Stimulated activated CD4-positive, alpha-beta T cell treated with anti-CD3 and anti-CD28 coated beads, Interleukin-1b, Interleukin-23, amount 100 ng/mL, for 24 hours (primary cell): ENCODE data around the gene XRCC6.
"Not testable (repeated sequence)": the region's sequence is repeated elsewhere in the genome, so short reads cannot be mapped to it uniquely, and the experiment has no call there.

ENCODE experiments used
- DNase-seq, 4 experiments: peaks; one replicate each; pipeline ENCODE4 v3.0.0-alpha.2; 2020; ENCODE audit warnings: low read depth in 4 of 4, low spot score in 1 of 4

The XRCC6 gene

DNA sequence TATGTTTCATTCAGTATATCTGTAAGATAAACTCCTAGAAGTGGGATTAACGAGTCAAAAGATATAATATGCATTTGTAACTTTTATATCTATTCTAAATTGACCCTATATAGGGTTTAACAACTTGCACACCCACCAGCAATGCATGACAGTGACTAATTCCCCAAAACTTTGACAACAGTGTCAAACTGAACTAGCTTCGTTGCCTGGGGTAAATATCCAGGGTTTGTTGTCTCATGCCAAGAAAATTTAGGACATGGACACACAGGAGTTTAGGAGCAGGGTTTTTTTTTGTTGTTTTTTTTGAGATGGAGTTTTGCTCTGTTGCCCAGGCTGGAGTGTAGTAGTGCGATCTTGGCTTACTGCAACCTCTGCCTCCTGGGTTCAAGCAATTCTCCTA is 62.5 kb downstream of the XRCC6 start:
- no peak for DNase-seq

DNA sequence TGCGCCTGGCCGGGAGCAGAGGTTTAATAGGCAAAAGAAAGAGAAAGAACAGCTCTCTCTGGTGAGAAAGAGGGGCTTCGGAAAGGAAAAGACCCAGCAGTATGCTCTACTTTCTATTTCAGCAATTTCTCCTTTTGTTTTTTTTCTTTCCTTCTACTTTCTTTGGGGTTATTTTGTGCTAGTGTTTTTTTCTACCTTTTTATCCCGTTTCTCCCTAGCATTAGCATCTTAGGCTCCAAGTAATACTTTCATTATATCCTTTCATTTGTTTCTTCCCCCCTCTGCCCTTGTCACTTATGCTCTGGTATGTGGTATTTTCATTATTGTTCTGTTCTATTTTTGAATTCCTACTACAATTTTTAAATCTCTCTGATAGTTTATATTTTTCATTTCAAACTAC is 63.1 kb downstream of the XRCC6 start:
- DNase-seq, result no peak

DNA sequence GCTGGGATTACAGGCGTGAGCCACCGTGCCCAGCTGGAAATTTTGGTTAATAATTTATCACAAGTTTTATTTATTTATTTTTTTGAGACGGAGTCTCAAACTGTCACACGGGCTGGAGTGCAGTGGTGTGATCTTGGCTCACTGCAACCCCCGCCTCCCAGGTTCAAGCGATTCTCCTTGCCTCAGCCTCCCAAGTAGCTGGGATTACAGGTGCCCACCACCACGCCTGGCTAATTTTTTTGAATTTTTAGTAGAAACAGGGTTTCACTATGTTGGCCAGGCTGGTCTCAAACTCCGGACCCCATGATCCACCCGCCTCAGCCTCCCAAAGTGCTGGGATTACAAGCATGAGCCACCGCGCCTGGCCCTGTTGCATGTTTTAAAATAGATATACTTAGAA is 65.8 kb downstream of the XRCC6 start:
- DNase-seq, result not testable (repeated sequence)

DNA sequence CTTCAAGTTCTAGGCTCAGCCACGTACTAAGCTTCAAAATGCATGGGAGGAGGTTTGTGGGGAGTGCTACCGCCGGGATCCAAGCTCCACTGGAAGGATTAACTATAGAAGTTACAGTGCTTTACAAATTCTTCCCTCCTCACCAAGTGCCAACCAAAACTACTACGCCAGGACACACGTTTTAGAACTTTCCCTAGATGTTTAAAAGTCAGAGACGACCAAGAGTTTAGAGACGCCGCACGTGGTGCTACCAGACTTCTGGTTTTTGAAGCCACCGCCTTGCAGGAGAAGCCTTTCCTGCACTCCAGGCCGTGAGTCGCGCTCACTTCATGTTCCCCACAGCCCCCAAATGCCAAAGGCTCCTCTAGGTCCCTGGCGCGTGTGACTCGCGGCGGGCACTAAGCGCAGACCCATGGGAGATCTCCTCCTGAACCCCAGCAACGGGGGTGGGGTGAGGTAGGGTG is 66.8 kb downstream of the XRCC6 start:
- DNase-seq, result no peak

DNA sequence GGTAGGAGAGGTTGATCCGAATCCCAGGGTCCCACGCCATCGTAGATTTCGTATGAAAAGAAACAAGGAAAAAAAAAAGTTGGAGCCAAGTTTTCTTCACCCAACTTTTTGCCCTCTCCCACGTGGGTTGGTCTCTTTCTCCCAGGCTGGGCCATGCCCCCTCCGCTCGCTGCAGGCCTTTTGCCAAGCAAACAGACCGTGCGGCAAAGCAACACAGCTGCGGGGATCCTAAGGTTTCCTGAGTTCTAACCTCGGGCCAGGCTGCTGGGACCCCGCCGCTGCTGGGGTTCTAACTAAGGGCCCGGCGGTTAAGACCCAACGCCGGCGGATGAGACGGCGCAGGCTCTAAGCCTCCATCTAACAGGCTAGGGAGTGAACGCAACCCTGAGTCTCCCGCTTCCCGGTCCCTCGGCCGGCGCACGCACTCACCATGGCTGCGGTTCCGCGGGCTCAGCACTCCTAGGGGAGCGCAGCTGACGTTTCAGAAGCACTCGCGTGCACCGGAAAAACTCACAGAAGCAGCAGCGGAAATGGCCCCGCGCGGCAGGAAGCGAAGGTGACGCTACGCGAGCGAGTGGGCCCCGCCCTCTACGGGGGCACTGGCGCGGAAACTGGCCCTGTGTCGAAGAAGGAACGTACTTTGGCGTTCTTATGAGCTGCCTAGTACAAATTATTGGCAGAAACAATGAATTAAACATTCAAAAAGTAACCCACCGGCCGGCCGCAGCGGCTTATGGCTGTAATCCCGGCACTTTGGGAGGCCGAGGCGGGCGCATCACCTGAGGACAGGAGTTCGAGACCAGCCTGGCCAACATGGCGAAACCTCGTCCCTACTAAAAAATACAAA is 67.5 kb downstream of the XRCC6 start, which contains the start of gene SNU13:
Gene SNU13, minus strand, starts transcription at position 503 of the 847 bp plus-strand sequence. Its CDS starts 71 bp downstream, at position 432.
- peak; percentile 77 to 92 (median 86) for DNase-seq

DNA sequence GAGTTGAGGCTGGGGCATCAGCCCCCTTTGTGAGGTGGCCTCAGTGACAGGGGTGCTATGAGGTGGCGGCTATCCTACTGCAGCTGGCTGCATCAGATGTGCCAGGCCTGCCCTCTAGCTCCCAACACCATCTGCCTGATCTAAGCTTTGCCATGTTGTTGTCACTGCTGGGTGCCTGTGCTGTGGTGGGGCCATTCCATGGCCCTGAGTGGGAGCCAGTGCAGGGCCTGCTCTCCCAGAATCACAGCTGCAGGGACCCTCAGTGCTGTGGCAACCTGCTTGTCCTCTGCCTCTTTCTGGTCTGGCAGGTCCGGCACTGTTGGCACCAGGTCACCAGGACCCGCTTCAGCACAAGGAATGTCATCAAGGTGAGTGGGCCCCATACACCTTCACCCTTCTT is 69.4 kb downstream of the XRCC6 start:
- no peak for DNase-seq

DNA sequence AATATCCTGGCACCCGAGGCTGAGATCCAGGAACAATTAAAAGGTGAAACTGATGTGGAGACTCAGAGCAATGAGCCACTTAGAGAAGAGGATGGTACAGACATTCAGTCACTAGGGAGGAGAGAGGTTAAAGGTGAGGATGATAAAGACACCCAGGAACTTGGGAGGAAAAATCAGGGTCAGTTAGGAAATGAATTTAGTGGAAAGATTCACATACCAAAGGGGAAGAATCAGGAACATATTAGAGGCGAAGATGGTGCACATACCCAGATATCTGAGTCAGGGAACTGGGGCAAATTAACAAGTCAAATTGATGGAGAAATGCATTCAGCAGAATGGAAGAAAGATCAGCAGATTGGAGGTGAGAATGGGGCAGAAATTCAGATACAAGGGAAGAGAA is 74.1 kb downstream of the XRCC6 start:
- DNase-seq, result no peak

DNA sequence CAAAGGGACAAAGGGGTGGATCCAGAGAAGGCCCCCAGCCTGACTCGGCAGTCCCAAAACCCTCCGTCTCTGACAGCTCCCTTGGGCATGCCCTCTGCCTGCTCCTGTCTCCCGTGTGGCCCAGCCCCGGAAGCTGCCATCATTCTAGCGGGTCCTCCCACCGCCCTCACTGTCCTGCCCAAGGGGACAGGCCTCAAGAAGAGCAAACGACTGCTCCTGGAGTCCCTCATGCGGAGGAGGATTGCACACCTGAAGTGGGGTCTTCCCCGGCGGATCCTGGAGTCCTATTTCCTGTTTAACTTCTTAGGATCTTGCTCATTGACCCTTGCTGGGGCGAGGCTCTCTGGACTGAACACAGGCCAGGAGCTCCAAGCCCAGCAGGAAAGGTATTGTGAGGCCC is 75.6 kb downstream of the XRCC6 start:
- no peak for DNase-seq

DNA sequence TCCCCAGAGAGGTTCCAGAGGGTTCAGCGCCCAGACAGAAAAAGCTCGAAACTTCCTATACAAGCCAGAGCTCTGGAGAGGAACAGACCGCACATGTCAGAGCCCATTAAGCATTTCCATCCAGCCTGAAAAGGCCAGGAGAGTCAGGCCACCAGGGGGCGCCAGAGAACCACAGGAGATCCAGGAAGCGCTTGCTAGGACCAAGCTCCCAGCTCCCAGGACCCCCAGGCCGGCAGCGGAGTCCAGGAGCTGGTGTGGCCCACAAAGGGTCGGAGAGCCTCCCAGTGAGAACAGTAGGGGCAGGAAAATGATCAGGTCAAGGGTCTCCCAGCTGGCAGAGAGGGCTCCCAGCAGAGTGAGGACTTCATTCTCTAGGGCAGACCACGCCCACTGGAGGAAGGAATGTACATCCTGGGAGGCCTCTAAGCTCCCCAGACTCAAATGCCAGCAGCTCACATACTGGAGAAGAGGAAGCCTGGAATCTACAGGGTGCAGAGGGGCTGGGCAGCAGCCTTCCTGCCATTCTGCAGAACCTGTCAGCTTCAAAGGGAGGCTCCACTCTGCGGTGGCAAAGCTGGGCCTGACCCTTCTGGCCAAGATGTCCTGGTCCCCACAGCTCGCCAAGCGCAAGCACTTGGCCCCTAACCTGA is 76.2 kb downstream of the XRCC6 start:
- peak; percentile 89 to 98 (median 96) for DNase-seq

DNA sequence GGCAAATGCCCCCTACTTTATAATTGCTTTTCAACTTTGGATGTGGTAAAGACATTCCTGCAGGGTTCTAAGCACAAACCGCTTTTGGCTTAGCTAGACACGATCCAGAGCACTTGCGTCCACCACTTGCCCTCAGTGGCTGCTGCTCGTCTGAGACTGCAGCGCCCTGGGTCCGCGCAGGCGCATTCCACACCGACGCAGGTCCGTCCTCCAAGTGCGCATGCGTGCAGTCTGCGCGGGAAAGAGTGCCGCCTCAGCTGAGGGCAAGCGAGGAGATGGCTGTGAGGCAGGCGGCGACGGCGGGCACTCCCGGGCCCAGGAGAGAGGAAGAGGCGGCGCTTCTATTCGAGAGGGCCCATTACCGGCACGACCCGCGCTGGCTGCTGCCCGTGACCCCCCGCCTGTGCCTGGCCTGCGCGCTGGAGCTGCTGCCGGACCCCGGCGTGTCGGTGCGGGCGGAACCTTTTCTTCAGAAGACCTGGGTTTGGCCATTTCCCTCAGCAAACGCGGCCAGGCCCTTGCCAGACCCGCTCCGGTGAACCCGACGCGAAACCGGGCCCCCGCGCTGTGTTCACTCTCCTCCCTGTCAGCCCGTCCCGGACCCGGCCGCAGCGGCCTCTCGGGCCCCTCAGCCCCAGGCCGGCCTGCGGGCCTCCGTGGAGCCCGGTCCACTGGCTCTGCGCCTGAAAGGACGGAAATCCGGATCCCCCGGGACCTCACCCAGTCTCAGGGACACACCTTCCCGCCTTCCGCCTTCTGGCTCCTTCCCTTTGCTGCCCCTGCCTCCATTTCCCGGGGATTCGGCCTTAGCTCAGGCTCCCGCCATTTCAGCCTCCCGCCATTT is 78.4 kb downstream of the XRCC6 start, which contains the start of gene MEI1:
Gene MEI1, plus strand, starts transcription at position 240 of the 844 bp plus-strand sequence. Its CDS starts 36 bp downstream, at position 276.
- peak; percentile 79 to 88 (median 87) for DNase-seq

DNA sequence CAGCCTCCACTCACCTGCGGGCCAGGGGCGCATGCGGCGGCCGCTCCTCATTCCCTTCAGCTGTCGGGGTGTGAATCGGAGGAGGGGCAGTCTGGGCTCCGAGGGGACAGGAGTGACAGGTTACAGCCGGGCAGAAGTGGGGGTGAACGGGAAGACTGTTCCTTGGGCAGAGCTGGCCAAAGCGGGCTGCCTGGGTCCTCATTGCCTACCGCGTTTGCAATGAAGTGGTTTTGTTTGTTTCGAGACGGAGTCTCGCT is 78.9 kb downstream of the XRCC6 start:
- no peak for DNase-seq

DNA sequence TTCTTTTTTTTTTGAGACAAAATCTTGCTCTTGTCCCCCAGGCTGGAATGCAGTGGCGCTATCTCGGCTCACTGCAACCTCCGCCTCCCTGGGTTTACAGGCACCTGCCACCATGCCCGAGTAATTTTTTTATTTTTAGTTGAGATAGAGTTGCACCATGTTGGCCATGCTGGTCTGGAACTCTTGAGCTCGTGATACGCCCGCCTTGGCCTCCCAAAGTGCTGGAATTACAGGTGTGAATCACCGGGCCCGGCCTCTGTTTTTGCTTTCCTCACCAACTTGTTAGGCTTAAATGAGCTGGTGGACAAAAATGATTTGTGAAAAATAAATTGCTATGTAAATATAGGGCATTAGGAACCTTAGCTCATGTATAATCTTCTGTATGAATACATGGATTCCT is 81.7 kb downstream of the XRCC6 start:
- no peak for DNase-seq

DNA sequence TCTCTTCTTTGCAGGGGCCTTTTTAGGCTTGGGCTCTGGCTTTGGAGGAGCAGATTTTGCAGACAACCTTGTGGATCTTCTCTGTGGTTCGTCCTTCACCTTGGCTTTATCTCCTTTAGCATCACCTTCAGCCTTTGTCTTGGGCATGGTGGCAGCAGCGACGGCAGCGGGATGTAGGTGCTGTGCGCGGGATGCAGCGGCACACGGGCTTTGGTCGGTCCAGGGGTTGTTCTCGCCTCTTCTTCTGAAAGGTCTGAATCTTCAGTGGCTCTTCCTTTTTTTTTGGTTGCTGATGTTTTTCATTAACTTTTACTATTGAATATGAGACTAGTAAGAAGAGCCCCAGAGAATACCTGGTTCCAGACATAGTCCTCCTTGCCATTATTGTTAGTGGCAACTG is 88.2 kb downstream of the XRCC6 start:
- no peak for DNase-seq

DNA sequence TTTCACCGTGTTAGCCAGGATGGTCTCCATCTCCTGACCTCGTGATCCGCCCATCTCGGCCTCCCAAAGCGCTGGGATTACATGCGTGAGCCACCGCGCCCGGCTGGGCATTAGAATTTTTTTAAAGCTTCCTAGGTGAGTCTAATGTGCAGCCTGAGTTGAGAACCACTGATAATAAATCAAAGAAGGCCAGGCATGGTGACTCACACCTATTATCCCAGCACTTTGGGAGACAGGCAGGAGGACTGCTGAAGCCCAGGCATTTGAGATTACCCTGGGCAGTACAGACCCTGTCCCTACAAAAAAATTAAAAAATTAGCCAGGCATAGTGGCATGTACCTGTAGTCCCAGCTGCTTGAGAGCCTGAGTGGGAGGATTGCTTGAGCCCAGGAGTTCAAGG is 91.9 kb downstream of the XRCC6 start:
- no peak for DNase-seq
